ENCODE measurements around the gene NFIX. TPM values are rescaled to one million over a fixed set of nuclear protein-coding genes. Genes with fewer than 3 reads are reported as not detected.

Gene NFIX
- total and polyA plus RNA-seq, 2 of the 13 experiments (the other 11 are each of a cell fraction or from before 2014, with no cell fraction given), result 3.4 to 5.4 TPM

DNA sequence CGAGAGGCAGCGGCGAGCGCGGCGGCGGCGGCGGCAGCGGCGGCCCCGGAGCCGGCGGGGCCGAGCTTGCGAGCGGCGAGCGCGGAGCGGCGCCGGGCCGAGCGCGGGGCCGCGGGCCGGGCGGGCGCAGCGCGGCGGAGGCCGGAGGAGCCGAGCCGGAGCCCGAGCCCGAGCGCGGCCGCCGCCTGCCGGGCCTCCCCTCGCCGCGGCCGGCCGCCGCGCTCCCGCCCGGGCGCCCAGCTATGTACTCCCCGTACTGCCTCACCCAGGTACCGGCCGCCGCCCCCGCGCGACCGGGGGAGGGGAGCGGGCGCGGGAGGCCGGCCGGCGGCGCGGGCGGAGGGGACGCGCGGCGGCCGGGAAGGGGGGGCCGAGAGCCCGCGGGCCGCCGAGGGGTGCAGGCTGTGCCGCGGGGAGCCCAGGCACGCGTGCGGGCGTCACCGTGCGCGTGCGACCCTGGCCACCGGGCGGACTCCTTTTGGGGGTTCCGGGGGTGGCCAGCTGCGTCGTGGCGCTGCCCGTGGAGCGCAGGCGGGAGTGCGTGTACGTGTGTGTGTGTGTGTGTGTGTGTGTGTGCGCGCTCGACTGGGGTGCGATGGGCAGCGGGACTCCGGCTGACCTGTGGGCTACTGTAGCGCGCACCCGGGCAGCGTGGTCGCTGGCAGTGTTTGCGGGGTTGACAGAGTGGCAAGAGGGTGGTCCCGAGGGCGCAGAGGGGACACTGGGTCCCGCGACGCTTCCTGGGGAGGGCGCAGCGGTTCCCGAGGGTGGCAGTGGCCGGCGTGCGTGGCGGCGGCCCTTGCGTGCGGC is 526 bp downstream of the NFIX start (continued):
- TF ChIP-seq, protein P1, sequence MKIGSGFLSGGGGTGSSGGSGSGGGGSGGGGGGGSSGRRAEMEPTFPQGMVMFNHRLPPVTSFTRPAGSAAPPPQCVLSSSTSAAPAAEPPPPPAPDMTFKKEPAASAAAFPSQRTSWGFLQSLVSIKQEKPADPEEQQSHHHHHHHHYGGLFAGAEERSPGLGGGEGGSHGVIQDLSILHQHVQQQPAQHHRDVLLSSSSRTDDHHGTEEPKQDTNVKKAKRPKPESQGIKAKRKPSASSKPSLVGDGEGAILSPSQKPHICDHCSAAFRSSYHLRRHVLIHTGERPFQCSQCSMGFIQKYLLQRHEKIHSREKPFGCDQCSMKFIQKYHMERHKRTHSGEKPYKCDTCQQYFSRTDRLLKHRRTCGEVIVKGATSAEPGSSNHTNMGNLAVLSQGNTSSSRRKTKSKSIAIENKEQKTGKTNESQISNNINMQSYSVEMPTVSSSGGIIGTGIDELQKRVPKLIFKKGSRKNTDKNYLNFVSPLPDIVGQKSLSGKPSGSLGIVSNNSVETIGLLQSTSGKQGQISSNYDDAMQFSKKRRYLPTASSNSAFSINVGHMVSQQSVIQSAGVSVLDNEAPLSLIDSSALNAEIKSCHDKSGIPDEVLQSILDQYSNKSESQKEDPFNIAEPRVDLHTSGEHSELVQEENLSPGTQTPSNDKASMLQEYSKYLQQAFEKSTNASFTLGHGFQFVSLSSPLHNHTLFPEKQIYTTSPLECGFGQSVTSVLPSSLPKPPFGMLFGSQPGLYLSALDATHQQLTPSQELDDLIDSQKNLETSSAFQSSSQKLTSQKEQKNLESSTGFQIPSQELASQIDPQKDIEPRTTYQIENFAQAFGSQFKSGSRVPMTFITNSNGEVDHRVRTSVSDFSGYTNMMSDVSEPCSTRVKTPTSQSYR (CRISPR knock-in tag; IDR thresholded peaks at IDR 0.05; ENCODE audit: borderline replicate concordance), result no peak
- no peak for TF ChIP-seq ZNF619 (CRISPR knock-in tag; IDR thresholded peaks at IDR 0.05)
- TF ChIP-seq ZNF343 (CRISPR knock-in tag; IDR thresholded peaks at IDR 0.05), result no peak
- no peak for TF ChIP-seq PPARG (CRISPR knock-in tag; conservative IDR thresholded peaks at IDR 0.05)
- no peak for TF ChIP-seq ZNF615 (CRISPR knock-in tag; IDR thresholded peaks at IDR 0.05; ENCODE audit: borderline replicate concordance)
- TF ChIP-seq, protein P2, sequence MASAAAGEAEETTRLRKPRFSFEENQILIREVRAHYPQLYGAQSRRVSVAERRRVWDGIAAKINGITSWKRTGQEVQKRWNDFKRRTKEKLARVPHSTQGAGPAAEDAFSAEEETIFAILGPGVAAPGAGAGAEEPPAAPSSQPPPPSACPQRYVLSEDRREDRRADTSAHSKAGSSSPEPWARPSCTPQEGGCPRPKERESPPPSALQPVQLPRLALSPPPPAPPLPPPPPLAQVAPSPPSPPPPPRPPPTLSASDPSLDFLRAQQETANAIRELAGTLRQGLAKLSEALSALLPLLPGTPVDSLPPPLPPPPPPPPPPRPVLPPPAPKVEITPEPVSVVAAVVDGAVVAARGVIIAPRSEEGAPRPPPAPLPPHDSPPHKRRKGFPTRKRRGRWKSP (CRISPR knock-in tag; IDR thresholded peaks at IDR 0.05), result 0 out of 2 replicates have a peak, but pooled peaks have one; percentile 21
- TF ChIP-seq FOXK2 (IDR thresholded peaks at IDR 0.05), result no peak
- no peak for TF ChIP-seq ZNF737 (CRISPR knock-in tag; IDR thresholded peaks at IDR 0.05; ENCODE audit: borderline replicate concordance)
- TF ChIP-seq, protein P3, sequence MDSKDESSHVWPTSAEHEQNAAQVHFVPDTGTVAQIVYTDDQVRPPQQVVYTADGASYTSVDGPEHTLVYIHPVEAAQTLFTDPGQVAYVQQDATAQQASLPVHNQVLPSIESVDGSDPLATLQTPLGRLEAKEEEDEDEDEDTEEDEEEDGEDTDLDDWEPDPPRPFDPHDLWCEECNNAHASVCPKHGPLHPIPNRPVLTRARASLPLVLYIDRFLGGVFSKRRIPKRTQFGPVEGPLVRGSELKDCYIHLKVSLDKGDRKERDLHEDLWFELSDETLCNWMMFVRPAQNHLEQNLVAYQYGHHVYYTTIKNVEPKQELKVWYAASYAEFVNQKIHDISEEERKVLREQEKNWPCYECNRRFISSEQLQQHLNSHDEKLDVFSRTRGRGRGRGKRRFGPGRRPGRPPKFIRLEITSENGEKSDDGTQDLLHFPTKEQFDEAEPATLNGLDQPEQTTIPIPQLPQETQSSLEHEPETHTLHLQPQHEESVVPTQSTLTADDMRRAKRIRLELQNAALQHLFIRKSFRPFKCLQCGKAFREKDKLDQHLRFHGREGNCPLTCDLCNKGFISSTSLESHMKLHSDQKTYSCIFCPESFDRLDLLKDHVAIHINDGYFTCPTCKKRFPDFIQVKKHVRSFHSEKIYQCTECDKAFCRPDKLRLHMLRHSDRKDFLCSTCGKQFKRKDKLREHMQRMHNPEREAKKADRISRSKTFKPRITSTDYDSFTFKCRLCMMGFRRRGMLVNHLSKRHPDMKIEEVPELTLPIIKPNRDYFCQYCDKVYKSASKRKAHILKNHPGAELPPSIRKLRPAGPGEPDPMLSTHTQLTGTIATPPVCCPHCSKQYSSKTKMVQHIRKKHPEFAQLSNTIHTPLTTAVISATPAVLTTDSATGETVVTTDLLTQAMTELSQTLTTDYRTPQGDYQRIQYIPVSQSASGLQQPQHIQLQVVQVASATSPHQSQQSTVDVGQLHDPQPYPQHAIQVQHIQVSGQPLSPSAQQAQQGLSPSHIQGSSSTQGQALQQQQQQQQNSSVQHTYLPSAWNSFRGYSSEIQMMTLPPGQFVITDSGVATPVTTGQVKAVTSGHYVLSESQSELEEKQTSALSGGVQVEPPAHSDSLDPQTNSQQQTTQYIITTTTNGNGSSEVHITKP (CRISPR knock-in tag; IDR thresholded peaks at IDR 0.05; ENCODE audit: low read depth), result no peak
- no peak for TF ChIP-seq STAG1 (CRISPR knock-in tag; IDR thresholded peaks at IDR 0.05)
- TF ChIP-seq HNF4G (IDR thresholded peaks at IDR 0.05; ENCODE audit: borderline replicate concordance, low read depth, low read length), result no peak
- TF ChIP-seq HNF4G (CRISPR knock-in tag; IDR thresholded peaks at IDR 0.05; ENCODE audit: borderline replicate concordance, low read depth), result no peak
- TF ChIP-seq ZNF598 (CRISPR knock-in tag; IDR thresholded peaks at IDR 0.05; ENCODE audit: borderline replicate concordance), result no peak
- no peak for TF ChIP-seq ZNF430 (CRISPR knock-in tag; IDR thresholded peaks at IDR 0.05)
- TF ChIP-seq YEATS2 (CRISPR knock-in tag; IDR thresholded peaks at IDR 0.05; ENCODE audit: borderline replicate concordance), result no peak
- TF ChIP-seq, protein P4, sequence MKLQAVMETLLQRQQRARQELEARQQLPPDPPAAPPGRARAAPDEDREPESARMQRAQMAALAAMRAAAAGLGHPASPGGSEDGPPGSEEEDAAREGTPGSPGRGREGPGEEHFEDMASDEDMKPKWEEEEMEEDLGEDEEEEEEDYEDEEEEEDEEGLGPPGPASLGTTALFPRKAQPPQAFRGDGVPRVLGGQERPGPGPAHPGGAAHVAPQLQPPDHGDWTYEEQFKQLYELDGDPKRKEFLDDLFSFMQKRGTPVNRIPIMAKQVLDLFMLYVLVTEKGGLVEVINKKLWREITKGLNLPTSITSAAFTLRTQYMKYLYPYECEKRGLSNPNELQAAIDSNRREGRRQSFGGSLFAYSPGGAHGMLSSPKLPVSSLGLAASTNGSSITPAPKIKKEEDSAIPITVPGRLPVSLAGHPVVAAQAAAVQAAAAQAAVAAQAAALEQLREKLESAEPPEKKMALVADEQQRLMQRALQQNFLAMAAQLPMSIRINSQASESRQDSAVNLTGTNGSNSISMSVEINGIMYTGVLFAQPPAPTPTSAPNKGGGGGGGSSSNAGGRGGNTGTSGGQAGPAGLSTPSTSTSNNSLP (IDR thresholded peaks at IDR 0.05; ENCODE audit: low read depth, low read length), result no peak
- no peak for TF ChIP-seq ZNF451 (CRISPR knock-in tag; IDR thresholded peaks at IDR 0.05)
- no peak for TF ChIP-seq FOXK1 (CRISPR knock-in tag; IDR thresholded peaks at IDR 0.05; ENCODE audit: borderline replicate concordance, low read depth)
- no peak for TF ChIP-seq ZFP62 (CRISPR knock-in tag; IDR thresholded peaks at IDR 0.05)
- 0 out of 2 replicates have a peak, but pooled peaks have one; percentile 52 for TF ChIP-seq ZNF790 (CRISPR knock-in tag; IDR thresholded peaks at IDR 0.05; ENCODE audit: borderline replicate concordance)
- no peak for TF ChIP-seq ZNF180 (CRISPR knock-in tag; IDR thresholded peaks at IDR 0.05; ENCODE audit: borderline replicate concordance, low read depth)
